NCI-H774 (cell line): ENCODE data around the gene RASSF7.

ENCODE experiments used
- DNase-seq: peaks from one replicate; lab custom pipeline; 2025; lab: John Stamatoyannopoulos, UW

The RASSF7 gene

DNA sequence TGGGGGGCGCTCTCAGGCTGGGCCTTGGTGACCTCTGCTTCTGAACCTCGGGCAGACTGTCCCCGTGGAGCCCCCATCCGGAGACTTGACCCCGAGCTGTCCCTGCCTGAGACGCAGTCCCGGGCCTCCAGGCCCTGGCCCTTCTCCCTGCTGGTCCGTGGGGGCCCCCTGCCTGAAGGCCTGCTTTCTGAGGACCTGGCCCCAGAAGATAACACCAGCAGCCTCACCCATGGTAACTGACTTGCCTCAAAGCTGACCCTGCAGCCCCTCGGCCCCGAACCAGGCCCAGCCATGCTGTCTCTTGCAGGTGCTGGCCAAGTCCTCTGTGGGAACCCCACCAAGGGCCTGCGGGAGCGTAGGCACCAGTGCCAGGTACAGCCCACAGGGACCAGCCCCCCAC, 9.2 kb upstream of the RASSF7 start:
- DNase-seq, result no peak

DNA sequence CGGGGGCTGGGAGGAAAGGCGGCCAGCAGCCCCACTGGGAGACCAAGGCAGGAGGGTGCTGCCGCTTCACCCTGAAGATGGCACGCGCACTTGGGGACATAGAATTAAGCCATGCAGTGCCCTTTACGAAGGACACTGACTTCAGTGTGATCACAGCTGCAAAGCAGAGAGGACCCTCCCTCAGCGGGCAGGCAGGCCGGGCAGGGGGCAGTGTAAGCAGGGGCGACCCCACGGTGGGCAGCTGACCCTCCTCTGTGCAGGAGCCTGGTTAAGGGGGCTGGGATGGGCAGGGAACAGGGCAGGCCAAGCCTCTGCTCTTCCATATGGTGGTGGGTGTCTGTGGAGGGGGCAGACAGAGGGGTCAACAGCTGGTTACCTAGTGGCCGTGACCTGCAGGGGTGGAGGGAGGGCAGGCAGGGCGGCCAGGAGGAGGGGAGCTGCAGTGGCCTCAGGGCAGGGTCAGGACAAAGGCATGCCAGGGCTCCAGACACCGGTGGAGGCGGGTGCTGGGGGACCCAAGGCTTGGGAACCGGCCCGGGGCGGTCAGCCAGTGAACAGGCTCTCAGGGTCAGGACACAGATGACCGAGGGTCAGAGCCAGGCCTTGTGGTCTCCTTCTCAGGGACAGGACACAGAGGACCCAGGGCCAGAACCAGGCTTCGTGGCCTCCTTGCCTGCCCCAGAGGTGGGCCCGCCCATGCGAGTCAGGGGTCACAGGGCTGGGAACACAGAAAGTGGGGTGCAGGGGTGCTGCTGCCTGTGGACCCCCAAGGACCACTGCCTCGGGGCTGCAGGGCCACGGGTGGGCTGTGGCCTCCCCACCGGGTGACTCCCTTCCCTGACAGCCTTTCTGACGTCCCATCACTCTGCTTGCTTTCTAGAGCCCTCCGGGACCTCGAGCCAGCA, 7.4 kb upstream of the RASSF7 start:
- DNase-seq, result no peak

DNA sequence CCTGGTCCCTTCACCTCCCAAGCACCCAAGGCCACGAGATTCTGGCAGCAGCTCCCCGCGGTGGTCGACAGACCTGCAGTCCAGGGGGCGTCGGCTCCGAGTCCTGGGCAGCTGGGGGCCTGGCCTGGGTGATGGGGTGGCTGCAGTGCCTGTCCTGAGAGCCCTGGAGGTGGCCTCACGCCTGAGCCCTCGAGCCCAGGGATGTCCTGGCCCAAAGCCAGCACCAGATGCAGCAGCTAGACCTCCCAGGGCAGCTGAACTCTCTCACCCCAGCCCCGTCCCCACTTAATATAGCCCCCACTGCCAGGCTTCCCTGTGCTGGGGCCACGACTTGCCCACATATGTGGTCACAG, 6.8 kb upstream of the RASSF7 start:
- no peak for DNase-seq

DNA sequence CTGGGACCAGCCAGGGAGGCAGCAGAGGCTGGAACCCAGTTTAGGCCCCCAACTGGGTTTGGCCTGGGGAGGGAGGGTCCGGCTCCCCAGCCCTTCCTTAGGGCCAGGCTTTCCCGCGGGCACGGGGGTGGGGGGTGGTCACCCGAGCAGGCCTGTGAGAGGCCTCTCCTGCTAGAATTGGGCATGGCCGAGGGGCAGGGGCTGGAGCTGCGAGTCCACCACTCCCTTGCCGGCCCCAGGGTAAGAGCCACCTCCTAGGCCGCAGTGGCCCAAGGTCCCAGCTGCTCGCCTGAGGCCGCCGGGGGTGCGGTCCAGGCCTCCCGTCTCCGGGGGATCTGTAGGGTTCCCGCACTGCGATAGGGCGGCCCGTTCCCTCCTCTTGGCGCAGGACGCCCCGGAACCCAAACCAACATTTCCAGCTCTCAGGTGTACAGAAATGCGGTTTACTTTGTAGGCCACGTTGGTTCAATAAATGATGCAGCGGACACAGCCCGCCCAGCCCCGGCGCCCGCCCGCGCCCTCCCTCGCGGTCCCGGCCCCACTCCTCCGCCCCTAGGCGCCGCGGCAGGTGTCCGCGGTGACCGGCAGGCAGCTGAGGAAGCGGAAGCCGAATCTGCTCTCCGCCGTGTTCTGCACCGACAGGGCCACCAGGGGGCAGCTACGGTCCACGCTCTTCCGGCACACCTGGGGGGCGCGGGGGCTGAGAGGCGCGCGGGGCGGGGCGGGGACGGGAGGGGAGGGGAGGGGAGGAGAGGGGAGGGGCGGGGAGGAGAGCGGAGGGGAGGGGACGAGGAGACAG, 6.1 kb upstream of the RASSF7 start:
- DNase-seq, result peak; percentile 87

DNA sequence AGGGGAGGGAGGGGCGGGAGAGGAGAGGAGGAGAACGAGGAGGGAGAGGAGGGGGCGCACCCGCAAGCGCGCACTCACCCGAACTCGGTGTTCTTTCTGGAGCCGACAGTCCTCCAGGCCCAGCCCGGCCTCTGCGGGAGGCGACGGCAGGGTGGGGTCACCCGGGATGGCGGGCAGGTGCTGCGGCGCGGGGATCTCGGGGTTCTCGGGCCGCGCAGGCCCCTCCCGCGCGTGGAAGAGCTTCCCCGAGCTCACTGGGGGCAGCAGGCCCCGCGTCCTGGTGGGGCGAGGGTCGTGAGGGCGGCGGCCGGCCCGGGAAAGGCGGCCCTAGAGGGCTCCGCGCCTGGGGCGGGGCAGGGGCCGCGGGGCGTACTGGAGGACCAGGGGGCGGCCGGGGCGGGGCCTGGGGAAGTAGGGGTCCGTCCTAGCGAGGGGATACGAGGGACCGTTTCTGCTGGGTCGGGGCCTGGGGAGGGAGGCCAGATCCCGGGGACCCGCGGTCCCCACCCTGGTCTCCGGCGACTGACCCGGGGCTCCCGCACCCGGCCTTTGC, 5.5 kb upstream of the RASSF7 start:
- DNase-seq, result no peak

DNA sequence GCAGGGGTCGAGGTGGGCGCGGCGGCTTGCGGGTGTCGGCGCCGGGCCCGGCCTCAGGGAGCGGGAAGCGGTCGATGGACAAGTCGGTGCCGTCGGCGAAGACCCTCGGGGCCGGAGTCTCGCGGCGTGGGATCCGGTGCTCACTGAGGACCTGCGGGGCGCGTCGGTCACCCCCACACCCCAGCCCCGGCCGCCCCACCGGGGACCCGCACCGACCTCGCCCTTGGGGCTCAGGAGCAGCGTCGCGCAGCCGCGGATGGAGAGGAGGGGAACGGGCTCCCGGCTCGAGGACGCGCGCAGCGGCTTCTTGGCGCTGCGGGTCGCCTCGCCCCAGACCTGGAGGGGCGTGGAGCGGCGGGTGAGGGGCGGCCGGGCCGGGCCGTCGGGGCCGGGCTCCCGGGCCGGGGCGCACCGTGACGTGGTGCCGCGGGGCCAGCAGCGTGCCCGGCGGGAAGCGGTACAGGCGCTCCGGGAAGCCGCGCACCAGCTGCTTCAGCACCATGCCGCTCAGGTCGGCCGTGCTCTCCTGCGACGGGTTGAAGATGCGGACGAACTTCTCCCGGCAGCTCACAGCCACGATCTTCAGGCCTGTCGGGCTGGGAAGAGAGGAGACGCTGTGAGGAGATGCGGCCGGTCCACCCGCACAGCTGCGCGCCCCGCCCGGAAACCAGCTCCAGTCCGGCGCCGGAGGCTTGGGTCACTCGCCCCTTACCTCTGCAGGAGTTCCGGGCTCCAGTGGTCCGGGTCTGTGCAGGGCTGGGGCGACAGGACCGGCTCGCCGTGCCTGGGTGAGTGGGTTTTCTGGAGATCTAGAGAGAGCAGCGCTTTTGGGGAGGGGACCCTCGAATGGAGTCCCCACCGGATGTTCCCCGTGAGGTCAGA, 4.7 kb upstream of the RASSF7 start:
- no peak for DNase-seq

DNA sequence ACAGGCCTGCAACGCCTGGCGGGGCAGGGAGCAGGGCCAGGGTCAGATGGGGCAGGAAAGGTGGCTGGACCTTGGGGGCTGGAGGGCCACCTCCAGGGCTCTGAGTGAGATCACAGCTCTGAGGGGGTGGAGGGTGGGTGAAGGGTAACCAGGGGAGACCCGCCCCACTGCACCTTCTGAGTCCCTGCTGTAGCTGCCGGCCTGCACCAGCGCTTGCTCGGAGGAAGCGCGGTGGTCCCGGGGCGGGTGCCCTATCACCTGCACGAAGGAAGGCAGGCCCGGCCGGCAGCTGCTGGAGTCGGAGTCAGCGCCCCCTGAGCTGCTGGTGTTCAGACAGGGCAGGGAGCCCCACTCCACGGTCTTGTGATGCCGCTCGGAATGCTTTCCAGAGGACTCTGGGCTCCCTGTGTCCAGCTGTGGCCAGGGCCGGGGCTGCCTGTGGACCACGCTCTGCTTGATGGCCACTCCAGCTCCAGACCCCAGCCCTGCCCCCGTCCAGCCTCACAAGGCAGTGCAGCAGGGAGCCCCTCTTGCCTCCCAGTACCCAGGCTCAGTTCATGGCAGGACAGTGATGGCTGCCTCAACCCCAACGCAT, 4.0 kb upstream of the RASSF7 start:
- DNase-seq, result no peak

DNA sequence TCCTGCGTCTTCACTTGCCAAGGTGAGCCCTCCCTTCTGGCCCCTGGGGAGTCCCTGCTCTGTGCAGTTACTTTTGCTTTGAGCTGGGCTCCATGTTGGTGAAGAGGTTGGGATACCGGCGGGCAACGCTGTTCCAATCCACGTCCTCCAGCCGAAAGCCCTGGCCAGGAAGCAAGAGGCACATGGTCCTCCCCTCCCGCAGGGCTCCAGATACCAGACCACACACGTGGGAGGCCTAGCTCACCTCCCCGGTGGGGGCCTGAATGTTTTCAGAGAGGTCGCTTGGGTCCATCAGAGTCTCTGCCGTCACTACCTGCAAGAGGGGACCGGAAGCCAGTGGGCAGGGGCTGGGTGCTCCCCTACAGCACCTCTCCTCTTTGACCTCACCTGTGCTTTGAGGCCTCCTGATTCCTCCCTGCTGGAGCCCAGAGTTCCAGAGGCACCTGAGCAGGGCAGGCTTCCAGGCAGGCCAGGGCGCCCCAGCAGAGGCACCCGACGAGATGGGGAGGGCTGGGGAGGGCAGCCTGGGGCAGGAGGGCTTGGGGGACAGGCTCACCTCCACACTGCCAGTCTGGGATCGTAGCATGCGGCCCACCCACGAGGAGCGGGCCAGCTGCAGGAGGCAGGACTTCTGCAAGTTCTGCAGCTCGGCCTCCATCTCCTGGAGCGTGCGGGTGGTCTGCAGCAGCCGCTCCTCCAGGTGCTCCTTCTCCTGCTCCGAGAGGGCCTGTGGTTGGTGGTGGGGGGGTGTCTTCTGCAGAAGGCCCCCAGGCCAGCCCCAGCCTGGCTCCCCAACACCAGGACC, 3.2 kb upstream of the RASSF7 start:
- no peak for DNase-seq

DNA sequence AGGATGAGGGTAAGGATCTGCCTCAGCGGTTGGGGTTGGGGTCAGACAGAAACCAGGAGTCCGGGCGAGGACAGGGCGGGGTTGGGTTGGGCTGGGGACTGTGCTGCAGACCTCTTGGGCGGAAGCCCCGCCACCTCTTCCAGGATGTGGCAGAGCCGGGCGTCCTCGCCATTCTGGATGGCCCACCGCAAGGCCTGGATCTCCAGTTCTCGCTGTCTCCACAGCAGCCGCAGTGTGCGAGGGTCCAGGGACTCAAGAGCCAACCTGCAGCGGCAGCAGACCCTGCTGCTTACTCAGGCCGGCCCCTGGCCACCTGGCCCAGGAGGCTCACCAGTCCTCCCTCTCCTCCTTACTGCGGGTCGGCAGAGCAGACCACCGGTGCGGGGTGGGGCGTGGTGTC, 2.3 kb upstream of the RASSF7 start:
- no peak for DNase-seq

DNA sequence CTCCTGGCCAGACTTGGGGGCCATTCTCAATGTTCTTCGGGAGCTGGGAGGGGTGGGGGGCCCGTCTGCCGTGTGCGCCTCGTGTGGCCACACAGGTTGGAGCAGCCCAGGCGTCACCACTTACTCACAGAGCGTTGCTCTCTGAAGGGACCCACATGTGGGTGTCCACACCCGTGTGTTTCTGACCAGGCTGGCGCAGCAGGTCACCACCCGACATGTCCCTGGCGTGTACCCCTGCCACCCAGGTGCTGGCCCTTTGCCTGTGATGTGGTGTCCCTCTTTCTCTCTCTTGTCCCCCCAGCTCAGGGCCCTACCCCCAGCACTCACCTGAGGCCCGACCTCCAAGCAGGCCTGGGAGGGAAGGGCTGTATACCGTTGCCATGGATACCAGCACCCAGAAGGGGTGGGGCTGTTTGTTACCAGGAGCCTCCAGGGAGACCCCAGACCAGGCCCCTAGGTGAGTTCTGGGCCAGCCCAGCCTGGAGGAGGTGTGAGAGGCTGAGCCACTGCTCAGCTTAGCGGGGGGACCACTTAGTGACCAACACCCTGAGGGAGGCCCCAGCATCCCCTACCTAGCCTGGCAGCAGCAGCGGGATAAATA, 1.6 kb upstream of the RASSF7 start:
- DNase-seq, result no peak

DNA sequence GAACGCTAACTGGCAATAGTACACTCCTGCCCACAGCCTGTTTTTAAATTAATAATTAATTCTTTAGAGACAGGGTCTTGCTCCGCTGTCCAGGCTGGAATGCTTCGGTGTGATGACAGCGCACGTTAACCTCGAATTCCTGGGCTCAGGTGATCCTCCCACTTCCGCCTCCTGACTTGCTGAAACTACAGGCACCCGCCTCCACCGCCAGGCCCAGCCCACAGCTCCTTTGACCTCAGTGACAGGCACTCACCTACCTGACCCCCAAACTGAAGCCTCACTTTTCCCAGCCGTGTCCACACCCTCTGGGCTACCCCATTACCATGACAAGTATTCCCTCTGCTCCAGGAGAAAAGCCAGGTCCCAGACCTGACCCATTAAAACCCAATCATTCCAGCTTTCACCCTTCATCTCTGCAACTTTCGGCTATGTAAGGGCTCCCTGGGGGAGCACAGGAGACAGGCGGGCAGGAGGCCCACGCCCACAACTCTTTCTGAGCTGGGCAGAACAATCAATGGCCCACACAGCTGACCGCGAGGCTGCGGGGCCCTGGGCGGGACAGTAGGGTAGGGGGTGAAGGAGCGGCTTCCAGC, 962 bp upstream of the RASSF7 start:
- no peak for DNase-seq

DNA sequence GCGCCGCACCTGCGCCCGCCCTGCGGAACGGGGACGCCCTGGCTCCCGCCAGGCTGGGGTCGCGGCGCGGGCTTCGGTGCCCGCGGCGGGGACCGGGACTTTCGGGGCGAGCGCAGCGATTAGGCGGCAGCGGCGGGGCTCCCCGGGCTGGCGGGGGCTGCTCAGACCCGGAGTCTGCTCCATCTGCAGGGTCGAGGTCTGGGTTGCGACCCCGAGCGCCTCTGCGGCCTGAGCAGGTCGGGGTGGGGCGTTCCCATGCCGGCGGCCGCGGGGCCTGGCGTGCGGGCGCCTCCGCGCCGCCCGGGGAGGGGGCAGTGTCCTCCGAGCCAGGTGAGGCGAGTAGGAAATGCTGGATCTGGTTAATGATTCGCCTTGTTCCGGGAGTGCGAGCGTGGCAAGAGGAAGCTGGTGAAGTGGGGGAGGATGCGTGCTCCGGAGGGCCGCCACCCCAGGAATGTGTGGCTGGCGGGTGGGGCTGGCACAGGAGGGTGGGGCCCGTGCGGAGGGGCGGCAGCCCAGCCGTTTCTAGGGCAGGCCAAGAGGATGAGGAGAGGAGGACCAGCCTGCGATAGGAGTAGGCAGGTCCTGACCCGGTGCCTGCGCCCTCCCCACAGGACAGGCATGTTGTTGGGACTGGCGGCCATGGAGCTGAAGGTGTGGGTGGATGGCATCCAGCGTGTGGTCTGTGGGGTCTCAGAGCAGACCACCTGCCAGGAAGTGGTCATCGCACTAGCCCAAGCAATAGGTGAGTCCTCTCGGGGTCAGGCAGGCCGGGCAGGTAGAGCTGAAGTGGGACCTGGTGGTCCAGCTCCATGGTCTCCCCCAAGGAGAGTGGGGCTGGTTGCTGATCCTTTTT, 606 bp downstream of the RASSF7 start:
- no peak for DNase-seq

DNA sequence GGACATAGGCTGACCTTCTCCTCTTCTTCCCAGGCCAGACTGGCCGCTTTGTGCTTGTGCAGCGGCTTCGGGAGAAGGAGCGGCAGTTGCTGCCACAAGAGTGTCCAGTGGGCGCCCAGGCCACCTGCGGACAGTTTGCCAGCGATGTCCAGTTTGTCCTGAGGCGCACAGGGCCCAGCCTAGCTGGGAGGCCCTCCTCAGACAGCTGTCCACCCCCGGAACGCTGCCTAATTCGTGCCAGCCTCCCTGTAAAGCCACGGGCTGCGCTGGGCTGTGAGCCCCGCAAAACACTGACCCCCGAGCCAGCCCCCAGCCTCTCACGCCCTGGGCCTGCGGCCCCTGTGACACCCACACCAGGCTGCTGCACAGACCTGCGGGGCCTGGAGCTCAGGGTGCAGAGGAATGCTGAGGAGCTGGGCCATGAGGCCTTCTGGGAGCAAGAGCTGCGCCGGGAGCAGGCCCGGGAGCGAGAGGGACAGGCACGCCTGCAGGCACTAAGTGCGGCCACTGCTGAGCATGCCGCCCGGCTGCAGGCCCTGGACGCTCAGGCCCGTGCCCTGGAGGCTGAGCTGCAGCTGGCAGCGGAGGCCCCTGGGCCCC, 1.4 kb downstream of the RASSF7 start:
- DNase-seq, result no peak

DNA sequence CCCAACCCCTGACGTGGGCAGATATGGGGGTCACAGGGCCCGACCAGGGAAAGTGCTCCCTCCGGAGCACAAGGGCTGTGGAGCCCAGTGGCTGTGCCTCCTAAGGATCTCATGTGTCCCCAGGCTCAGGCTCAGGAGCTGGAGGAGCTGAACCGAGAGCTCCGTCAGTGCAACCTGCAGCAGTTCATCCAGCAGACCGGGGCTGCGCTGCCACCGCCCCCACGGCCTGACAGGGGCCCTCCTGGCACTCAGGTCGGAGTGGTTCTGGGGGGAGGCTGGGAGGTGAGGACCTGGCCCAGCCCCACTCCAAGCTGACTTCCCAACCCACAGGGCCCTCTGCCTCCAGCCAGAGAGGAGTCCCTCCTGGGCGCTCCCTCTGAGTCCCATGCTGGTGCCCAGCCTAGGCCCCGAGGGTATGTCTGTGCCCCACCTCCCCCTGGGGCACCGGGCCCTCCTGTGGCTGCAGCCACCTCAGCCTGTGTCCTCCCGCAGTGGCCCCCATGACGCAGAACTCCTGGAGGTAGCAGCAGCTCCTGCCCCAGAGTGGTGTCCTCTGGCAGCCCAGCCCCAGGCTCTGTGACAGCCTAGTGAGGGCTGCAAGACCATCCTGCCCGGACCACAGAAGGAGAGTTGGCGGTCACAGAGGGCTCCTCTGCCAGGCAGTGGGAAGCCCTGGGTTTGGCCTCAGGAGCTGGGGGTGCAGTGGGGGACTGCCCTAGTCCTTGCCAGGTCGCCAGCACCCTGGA, 2.5 kb downstream of the RASSF7 start:
- DNase-seq, result no peak

DNA sequence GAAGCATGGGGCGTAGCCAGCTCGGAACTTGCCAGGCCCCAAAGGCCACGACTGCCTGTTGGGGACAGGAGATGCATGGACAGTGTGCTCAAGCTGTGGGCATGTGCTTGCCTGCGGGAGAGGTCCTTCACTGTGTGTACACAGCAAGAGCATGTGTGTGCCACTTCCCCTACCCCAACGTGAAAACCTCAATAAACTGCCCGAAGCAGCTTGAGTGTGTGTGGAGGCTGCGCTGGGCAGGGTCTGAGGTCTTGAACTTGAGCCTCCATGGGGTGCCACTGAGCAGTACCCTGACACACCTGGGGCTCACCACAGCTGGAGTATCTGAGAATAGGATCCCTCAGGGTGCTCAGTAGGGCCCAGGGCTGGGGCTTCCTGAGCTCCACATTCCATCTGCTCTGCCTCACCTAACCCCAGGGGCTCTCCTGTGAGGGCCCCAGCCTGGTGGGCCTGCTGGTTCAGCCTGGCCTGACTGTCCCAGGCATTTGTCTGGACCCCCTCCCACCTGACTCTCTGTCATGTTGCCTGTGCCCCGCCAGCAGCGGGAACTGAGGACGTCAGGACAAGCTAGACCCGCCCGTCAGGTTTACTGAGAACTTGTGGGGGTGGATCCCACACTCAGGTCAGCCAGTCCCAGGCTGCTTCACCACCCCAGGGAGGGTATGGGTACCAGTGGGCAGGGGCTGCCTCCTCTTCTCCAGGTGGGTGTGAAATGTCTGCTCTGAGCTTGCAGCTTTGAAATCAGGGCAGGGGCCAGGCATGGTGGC, 3.2 kb downstream of the RASSF7 start:
- no peak for DNase-seq

DNA sequence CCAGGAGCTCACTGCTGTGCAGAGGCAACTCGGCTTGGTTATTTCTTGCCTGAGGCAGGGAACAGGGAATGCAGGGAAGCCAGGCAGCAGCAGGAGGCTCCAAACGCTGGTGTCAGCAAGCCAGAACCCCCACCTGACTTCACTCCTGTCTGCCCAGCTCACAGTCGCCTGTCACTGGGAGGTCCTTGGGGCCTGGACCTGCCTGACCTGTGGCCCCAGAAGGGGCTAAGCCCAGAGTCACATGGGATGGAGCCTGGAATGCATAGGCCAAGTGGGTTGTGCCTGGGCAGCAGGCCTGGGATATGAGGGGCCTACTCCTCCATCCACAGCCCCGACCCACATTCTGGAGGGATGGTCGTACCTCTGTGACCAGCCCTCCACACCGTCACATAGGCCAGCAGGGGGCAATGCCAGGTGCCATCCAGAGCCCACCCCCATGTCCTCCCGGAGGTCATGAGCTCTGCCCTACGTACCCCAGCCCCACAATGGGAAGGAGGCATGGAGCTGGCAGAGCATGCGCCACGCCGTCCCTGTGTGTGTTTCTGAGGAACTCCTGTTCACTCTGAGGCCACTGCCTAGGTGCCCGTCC, 5.2 kb downstream of the RASSF7 start:
- DNase-seq, result no peak
